GM18526 (cell line): ENCODE data around the gene ITPR1.

ENCODE experiments used
- POLR2A ChIP-seq: IDR thresholded peaks from 3 replicates; pipeline ENCODE4 v1.6.1; 2011; ENCODE audit not compliant: insufficient read length; ENCODE audit errors: extremely low read depth

ITPR1 gene

DNA sequence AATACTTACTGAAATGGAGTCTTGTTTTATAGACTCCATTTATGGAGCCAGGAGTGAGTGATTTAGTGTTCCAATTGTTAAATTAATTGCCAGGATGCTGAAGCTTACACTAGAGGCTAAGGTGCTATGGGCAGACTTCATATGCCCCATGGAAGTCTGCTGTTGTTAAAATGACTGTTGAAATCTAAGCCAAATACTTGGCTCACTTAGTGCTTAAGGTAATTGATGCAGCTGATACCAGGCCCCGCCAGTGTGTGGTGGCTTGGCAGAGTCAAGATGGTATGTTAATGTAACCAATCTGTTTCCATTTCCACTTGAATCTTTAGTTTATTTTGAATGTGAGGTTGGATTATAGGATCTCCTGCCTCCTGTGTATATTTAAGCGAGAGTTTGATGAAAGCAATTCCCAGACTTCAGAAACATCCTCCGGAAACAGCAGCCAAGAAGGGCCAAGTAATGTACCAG, 187.1 kb downstream of the ITPR1 start:
- TF ChIP-seq POLR2A = no peak

DNA sequence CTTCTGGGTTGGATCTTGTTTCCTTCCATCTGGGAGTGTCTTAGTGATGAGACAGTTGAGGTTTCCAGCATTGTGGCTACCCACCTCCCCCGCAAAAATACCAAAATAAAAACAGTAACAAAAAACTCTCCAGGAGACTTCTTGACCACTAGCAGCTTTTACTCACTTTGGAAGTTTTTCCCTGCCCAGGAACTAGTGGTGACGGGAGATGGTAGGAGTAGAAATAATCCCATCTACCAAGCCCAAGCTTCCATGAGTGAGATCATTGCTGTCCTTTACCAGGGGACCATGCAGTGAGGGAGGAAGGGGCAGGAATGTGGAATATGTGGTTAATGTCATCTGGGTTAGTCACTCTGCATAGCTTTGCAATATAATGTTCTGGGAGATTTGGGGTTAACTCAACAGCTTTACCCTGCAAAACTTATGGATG, 187.7 kb downstream of the ITPR1 start:
- TF ChIP-seq POLR2A = no peak

DNA sequence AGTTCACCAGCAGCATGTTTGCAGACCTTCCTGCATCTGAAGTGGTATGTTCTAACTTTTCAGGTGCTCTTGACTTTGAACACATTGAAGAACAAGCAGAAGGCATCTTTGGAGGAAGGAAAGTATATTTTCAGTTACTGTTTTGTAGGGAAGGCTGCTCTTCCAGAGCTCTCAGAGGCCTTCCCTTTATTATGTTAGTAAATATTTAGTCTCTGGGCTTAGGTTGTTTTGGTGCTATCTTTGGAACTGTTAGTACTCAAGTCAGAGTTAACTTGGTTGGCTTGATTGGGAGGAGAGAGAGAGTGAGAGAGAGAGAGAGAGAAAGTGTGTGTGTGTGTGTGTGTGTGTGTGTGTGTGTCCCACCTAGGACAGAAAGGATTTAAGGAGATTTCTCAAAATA, 188.2 kb downstream of the ITPR1 start:
- no peak for TF ChIP-seq POLR2A

DNA sequence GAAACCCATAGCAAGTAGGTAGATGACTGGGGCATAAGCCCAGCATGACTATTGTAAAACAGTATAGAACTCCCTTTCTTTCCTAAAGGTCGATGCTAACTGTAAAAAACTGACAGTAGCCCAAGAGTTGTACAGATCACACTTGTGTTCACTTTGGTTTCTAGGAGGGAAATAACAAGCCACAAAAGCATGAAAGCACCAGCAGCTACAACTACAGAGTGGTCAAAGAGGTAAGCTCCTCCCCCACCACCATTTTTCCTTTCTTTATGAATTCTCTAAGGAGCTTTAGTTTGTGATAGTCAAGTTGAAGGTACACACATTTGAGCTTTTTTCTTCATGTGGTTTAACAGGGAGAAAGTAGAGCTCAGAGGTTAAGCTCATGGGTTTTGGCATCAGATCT, 191.0 kb downstream of the ITPR1 start:
- TF ChIP-seq POLR2A = no peak

DNA sequence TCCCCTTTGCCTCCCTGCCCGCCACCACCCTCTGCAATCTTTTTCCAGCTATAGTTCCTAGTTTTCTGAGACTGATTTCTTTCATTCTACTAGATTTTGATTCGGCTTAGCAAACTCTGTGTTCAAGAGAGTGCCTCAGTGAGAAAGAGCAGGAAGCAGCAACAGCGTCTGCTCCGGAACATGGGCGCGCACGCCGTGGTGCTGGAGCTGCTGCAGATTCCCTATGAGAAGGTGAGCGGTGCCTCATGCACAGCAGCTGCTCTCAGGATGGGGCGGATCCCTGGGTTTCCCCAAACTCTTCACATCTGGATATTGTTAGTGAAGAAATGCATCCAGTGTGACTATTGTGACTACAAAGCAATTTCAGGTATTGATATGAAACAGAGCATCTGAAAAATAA, 191.8 kb downstream of the ITPR1 start:
- no peak for TF ChIP-seq POLR2A

DNA sequence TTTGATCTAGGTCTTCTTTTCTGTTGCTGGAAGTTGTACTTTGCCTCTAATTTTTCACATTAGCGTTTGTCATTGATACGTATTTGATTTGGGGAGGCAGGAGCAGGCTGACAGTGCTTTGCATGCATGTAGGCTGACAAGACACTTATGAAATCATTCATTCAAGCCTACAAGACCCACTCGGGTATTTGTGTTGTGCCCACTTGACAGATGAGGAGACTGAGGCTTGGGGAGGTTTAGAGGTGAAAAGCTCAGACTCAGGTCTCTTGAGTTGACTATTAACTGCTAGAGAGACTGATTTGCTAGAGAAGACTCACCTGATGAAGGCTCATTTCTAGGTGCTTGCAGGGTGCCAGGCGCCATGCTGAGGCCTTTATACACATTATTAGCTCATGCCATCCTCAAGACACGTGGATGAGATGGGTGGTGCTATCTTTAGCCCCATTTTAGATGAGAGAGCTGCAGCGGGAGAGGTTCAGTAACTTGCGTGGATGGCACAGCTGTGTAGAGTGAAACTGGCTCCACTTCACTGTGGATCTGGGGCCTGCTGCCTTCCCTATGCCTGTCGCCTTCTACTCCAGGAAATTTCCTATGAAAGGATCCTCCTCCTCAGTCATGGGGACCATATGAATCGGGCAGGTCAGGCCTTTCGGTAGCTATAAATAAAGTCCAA, 192.7 kb downstream of the ITPR1 start:
- TF ChIP-seq POLR2A = no peak

DNA sequence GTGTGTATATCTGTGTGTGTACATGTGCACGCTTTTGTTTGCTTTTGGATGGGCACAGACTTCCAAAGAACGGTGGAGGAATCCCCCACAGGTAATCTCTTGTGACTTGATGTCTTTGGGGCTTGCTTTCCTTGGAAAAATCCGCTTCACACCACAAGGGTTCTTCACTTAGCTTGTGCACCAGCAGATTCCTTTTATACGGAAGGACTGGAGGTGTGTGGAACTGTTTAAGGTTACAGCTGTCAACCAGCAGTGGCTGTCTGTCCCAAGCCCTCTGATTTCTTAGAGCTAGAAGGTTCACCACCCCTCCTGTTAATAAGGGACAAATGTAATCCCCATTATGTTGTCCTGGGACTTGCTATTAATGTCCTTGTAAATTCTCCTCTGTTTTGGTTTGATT, 193.5 kb downstream of the ITPR1 start:
- TF ChIP-seq POLR2A = no peak

DNA sequence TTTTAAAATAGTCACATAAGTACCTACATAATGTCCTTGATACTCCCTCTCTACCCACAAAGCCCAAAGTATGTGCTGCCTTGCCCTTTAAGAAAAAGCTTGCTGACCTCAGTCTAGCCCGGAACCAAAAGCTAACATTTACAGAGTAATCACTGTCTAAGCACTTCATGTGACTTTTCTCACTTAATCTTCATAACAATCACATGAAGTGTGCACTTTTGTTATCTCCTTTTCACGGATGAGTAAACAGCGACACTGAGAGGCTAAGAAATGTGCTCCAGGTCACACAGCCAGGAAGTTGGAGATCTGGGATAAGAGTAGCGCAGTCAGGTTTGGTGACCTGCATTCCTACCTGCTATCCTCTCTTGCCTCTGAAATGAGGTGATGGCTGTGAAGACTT, 194.0 kb downstream of the ITPR1 start:
- no peak for TF ChIP-seq POLR2A

DNA sequence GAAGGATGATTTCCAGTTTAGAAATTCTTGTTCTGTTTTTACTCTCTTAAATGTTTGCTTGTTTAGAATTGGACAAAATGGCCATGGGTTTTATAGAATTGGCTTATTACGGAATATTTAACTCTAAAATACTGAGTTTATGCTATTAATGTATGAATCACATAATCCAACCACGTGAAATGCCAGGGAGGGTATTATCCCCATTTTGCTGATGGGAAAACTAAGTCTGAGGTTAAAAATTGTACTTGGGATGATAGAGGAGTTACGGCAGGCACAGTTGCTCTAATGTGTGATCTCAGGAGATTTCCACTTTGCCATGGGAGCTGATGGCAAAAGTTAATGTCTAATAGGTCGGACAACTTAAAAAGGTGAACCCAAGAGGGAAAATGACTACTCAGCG, 194.4 kb downstream of the ITPR1 start:
- no peak for TF ChIP-seq POLR2A

DNA sequence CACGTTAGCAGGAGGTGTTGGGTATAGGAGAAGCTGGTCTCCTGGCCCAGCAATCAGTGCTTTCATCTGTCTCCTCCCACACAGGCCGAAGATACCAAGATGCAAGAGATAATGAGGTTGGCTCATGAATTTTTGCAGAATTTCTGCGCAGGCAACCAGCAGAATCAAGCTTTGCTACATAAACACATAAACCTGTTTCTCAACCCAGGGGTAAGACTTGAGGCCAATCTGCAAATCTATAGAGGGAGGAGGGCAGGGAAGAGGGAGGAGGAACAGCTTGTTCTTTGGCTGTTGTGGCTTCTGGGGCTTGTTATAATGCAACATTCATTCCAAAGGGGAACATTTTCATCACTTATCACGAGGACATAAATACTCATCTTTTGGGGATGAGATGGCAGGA, 195.3 kb downstream of the ITPR1 start:
- no peak for TF ChIP-seq POLR2A

DNA sequence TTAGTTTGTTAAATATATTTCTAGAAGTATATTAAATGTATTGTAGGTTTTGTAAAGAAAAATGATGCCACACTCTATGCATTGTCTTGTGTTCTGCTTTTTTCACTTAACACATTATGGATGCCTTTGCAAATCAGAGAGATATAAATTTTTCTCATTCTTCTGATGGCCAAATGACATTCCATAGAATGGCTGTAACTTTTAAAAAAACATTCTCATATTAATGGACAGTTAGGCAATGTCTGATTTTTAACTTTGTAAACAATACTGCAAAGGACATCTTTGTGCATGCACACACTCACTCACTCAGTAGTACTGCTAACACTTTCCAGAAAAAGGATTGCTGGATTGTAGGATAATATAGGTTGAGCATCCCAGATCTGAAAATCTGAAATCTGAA, 195.9 kb downstream of the ITPR1 start:
- no peak for TF ChIP-seq POLR2A

DNA sequence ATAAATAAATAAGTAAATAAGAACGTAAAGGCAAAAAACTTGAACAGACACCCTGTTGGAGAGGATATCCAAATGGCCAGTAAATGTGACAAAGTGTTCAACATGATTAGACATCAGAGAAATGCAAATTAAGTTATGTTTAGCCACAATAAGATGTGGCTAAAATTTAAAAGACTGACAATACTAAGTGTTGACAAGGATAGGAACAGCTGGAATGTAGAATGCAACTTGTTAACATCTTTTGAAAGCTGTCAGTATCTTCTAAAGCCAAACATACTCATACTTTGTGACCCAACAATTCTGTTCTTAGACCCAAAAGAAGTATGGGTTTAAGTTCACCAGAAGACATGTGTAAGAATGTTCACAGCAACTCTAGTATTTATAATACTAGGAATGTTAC, 197.1 kb downstream of the ITPR1 start:
- TF ChIP-seq POLR2A = no peak

DNA sequence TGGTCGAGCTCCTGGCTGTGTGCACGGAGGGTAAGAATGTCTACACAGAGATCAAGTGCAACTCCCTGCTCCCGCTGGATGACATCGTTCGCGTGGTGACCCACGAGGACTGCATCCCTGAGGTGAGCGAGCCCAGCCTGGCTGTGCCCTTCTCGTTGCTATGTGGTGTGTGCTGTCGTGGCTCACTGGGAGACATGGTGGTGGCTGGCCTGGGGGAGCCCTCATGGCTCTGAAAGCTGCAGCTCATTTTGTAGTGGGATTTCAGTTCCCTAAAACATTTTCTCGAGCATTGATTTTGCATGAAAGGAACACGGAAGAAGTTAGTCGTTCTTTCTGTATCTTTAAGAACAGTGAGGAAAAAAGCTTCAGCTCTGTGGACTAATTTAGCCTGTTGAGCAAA, 200.5 kb downstream of the ITPR1 start:
- no peak for TF ChIP-seq POLR2A

DNA sequence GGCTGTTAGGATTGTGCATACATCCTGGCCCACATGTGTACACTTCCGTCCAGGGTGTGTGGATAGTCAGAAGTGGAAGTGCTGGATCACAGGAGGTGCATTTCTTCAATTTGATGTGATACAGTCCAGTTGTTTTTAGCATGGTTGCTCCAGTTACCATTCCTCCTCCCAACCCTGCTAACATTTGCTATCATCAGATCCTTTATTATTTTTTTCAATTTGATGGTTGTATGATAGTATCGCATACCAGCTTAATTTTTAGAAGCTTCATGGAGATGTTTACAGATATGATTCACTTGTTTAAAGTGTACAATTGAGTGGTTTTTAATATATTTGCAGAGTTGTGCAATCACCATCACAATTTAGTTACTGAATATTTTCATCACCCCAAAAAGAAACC, 202.7 kb downstream of the ITPR1 start:
- TF ChIP-seq POLR2A = no peak

DNA sequence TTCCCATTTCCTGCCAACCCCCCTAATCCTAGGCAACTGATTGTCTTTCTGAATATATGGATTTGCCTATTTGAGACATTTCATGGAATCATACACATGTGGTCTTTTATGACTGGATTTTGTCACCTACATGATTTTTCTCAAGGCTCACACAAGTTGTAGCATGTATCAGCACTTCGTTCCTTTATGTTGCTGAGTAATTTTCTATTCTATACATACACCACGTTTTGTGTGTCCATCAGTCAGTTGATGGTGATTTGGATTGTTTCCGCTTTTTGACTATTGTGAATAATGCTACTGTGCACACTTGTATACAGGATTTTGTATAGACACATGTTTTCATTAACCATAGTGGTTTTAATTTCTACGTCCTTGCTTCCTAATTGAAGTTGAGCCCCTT, 203.1 kb downstream of the ITPR1 start:
- no peak for TF ChIP-seq POLR2A

DNA sequence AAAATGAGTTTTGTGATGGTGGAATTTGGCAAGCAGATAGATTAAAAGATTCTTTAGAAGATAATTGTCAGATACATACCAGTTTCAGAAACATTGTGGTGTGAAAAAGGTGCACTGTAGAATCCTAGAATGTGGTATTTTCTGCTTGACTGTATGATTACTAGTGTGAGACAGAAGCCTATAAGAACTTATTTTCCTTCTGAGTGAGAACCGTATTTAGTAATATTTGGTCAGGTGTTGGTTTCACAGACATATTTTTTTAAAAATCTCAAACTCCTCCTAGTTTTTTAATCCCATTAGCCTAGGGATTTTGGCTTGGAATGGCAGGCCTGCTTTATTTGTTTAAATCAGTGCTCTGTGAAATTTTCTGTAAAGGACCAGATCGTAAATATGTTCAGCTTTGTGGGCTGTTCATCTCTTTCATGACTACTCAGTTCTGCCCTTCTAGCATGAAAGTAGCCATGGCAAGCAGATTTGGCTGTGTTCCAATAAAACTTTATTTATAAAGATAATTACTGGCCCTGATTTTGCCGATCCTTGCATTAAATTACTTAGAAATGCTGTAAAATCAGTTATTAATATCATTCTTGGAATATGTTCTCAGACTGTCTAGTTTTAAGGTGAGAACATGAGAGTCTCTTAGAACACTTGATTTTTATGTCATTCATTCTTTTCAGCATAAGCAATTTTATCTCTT, 205.1 kb downstream of the ITPR1 start:
- no peak for TF ChIP-seq POLR2A

DNA sequence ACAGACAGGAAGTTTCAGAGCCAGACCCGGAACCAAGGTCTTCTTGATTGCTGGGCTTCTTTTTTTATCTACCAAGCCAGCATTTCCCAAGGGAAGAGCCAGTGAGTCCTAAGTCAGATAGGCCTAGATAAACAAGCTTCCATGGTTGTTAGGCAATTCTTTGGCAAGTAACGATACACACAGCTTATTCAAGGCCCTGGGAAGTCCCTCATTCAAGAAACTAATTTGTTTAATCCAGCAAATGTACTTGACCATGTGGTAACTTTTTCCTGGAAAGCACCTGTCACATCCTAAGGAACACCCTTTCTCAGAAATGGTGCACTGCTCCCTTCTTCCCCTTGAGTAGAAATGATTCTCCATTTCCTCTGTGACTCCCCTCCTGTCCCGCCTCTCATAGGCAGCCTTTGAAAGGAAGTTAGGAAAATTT, 209.9 kb downstream of the ITPR1 start:
- TF ChIP-seq POLR2A = no peak
